GM13976 (cell line): Measurements from ENCODE around the gene POLR1A.

ENCODE experiments used
- DNase-seq: peaks from one replicate; pipeline ENCODE4 v3.0.0; 2012; ENCODE audit warnings: low spot score
- in situ Hi-C: fragments of 300-500 bp; cut with MboI; formaldehyde crosslinking; loops from one replicate; pipeline ENCODE4 v1.12.0; 2022; ENCODE audit warnings: low sequenced_read_pairs, mixed read lengths, inconsistent platforms; ENCODE audit not compliant: unreplicated experiment
- TF ChIP-seq, protein P1 (sequence below): IDR thresholded peaks from 2 replicates; pipeline ENCODE4 v1.5.1; 2012; ENCODE audit warnings: borderline replicate concordance, mild to moderate bottlenecking; ENCODE audit not compliant: insufficient read depth; ENCODE audit errors: extremely low read depth, missing control alignments, control extremely low read depth

The POLR1A gene

GRCh38 chr2:86073225-86073624 is 32.5 kb downstream of the POLR1A start:
- in situ Hi-C loops = no loop called here
- TF ChIP-seq, protein P1, sequence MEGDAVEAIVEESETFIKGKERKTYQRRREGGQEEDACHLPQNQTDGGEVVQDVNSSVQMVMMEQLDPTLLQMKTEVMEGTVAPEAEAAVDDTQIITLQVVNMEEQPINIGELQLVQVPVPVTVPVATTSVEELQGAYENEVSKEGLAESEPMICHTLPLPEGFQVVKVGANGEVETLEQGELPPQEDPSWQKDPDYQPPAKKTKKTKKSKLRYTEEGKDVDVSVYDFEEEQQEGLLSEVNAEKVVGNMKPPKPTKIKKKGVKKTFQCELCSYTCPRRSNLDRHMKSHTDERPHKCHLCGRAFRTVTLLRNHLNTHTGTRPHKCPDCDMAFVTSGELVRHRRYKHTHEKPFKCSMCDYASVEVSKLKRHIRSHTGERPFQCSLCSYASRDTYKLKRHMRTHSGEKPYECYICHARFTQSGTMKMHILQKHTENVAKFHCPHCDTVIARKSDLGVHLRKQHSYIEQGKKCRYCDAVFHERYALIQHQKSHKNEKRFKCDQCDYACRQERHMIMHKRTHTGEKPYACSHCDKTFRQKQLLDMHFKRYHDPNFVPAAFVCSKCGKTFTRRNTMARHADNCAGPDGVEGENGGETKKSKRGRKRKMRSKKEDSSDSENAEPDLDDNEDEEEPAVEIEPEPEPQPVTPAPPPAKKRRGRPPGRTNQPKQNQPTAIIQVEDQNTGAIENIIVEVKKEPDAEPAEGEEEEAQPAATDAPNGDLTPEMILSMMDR = no peak
- no peak for DNase-seq

DNA sequence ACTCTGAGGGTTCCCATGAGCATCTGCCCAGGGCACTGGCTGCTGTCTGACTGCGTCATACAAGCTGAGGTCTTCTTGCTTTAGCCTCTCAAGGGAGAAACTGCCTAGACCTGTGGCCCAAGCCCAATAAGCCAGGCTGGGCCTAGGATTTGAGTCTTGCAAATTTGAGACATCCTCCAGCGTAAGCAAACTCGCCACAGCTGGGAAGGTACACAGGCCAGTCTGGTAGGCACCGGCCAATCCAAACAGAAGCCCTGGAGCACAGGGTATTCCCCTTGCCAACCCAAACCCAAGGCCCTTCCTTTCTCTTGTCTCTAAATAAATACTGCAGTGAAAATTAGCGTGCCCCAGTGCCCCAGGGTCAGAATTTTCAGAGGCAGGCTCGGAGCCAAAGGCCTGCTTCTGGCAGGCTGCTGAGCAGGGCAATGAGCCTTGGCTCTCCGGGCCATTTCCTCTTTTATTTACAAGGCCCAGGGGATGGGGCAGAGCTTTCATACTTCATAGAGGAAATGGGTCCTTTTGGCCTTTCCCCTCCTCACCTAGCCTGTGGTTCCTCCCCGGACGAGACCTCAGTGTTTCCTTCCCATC is 33.3 kb downstream of the POLR1A start:
- in situ Hi-C loops = no loop called here
- no peak for DNase-seq
- TF ChIP-seq, protein P1 = no peak

GRCh38 chr2:86070868-86071267 is 34.8 kb downstream of the POLR1A start:
- TF ChIP-seq, protein P1 = no peak
- no peak for DNase-seq
- in situ Hi-C loops = no loop called here

DNA sequence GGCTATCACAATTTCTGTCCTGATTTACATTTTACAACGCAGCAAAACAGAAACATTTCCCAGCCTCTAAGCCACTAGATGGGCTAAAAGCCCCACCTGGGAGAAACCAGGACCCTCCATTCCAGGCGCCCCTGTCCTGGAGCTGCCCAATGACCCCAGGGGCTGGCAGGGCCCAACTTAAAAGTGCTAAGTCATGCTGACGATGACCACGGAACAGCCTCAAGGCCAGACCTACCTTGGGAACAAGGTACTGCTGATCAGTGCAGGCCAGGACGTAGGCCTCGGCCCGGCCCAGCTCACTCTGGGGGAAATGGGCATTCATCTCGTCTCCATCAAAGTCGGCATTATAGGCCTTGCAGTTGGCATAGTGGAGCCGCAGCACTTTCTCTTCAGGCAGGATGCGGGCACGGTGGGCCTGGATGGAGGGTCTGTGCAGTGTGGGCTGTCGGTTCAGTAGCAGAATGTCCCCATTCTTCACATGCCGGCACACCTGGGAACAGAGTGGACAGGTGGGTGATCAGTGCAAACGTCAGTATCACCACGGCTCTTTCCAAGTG is 35.8 kb downstream of the POLR1A start:
- in situ Hi-C loops = no loop called here
- DNase-seq = no peak
- TF ChIP-seq, protein P1 = no peak

GRCh38 chr2:86069091-86069685 is 36.5 kb downstream of the POLR1A start:
- TF ChIP-seq, protein P1 = no peak
- in situ Hi-C loops = no loop called here
- no peak for DNase-seq

DNA sequence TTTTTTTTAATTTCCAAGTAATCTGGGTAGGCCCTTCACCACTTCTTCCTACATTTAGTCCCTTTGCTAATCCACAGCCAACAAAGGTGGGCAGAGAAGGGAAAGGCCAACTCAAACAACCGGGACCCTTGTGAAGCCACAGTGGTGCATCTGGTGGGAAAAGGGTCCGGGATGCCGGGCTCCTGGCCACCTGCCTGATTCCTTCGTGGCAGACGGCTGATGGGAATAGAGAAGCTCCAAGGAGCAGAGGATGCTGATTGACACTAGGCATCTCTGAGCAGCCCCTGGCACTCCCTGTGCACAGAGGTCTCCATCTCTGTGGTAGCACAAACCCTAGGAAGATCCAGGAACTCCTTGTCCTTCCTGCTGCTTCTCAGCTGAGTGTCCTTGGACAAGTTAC is 37.0 kb downstream of the POLR1A start:
- in situ Hi-C loops = no loop called here
- TF ChIP-seq, protein P1 = no peak
- DNase-seq = no peak
